SU-DHL-6 (cell line): ENCODE results near the gene PITPNC1.

Experiments used
- H2AFZ ChIP-seq: fragments of 200-600 bp; sonication (generic); 2 replicates; pipeline ENCODE4 v1.6.1; 2014; ENCODE audit warnings: low read depth, mild to moderate bottlenecking, moderate library complexity, mixed read lengths, antibody characterized with exemption, low read length; ENCODE audit not compliant: severe bottlenecking
- H3F3A ChIP-seq: fragments of 200-600 bp; shearing (Covaris generic); 2 replicates; pipeline ENCODE4 v1.6.0; 2016; ENCODE audit warnings: antibody characterized with exemption, mild to moderate bottlenecking; ENCODE audit not compliant: insufficient read depth
- H3K27ac ChIP-seq: fragments of 200-600 bp; sonication (generic); 2 replicates; pipeline ENCODE4 v1.5.1; 2016; ENCODE audit warnings: low read depth, mild to moderate bottlenecking, low read length, moderate library complexity, mixed read lengths
- H3K27me3 ChIP-seq: fragments of 200-600 bp; sonication (generic), shearing (Covaris generic); 2 replicates; pipeline ENCODE4 v1.6.0; 2014; ENCODE audit warnings: mild to moderate bottlenecking, low read length
- H3K36me3 ChIP-seq: fragments of 200-600 bp; sonication (generic); 2 replicates; pipeline ENCODE4 v1.6.1; 2014; ENCODE audit warnings: mild to moderate bottlenecking, low read length, mixed read lengths
- H3K4me2 ChIP-seq: fragments of 300-600, 200-600 bp; shearing (Covaris generic), sonication (generic); 2 replicates; pipeline ENCODE4 v1.6.0; 2014; ENCODE audit warnings: low read length, low read depth, mild to moderate bottlenecking; ENCODE audit not compliant: poor library complexity, severe bottlenecking
- H3K4me3 ChIP-seq: fragments of 200-600 bp; sonication (generic); 2 replicates; pipeline ENCODE4 v1.5.1; 2014; ENCODE audit warnings: antibody characterized with exemption, low read length, mild to moderate bottlenecking, mixed read lengths; ENCODE audit not compliant: insufficient read depth, poor library complexity, severe bottlenecking
- H3K79me2 ChIP-seq: fragments of 200-600 bp; sonication (generic); 2 replicates; pipeline ENCODE4 v1.6.1; 2014; ENCODE audit warnings: mild to moderate bottlenecking, low read length, moderate library complexity; ENCODE audit not compliant: insufficient read depth
- H3K9ac ChIP-seq: fragments of 200-600 bp; sonication (generic); 2 replicates; pipeline ENCODE4 v1.7.0; 2014; ENCODE audit warnings: mild to moderate bottlenecking, low read length
- H3K9me2 ChIP-seq: fragments of 200-600 bp; sonication (generic); replicated peaks from 2 replicates; pipeline ENCODE4 v1.6.1; 2014; ENCODE audit warnings: low read length; ENCODE audit not compliant: insufficient read depth
- H3K9me3 ChIP-seq: fragments of 200-600 bp; sonication (generic); 2 replicates; pipeline ENCODE4 v1.6.1; 2014; ENCODE audit warnings: low read length, mixed read lengths; ENCODE audit not compliant: insufficient read depth
- H4K20me1 ChIP-seq: fragments of 200-600 bp; sonication (generic); 2 replicates; pipeline ENCODE4 v1.6.1; 2014; ENCODE audit warnings: low read depth, mild to moderate bottlenecking, antibody characterized with exemption, low read length, moderate library complexity, mixed read lengths
- CTCF ChIP-seq: fragments of 200-600 bp; sonication (generic); IDR thresholded peaks from one replicate; pipeline ENCODE4 v1.5.1; 2017; ENCODE audit warnings: antibody characterized with exemption, mild to moderate bottlenecking, low read length, moderate library complexity; ENCODE audit not compliant: insufficient read depth, poor library complexity, severe bottlenecking
- EZH2phosphoT487 ChIP-seq: fragments of 200-600 bp; sonication (generic), shearing (Covaris generic); conservative IDR thresholded peaks from 2 replicates; pipeline ENCODE4 v1.6.1; 2018; ENCODE audit warnings: mild to moderate bottlenecking, antibody characterized with exemption, low read length, moderate library complexity, mixed read lengths

PITPNC1 gene

GRCh38 chr17:67499685-67500084, 122.6 kb downstream of the PITPNC1 start:
- TF ChIP-seq CTCF = no peak
- TF ChIP-seq EZH2phosphoT487 = no peak
- no peaks in the 10 kb centered on the region for H3K79me2 ChIP-seq
- H4K20me1 ChIP-seq = no peaks in the 10 kb centered on the region
- no peaks in the 10 kb centered on the region for H3F3A ChIP-seq
- no peak overlapping the region for H3K4me2 ChIP-seq
- H3K4me3 ChIP-seq = no peak overlapping the region
- H3K27ac ChIP-seq = no peak overlapping the region
- H3K36me3 ChIP-seq = no peaks in the 10 kb centered on the region
- no peaks in the 10 kb centered on the region for H3K9me3 ChIP-seq
- H2AFZ ChIP-seq = no peak overlapping the region
- no peaks in the 10 kb centered on the region for H3K27me3 ChIP-seq
- H3K9ac ChIP-seq = no peak overlapping the region
- no peaks in the 10 kb centered on the region for H3K9me2 ChIP-seq

- H3F3A ChIP-seq = no peaks in the 10 kb centered on the region
- no peaks in the 10 kb centered on the region for H3K79me2 ChIP-seq
- TF ChIP-seq EZH2phosphoT487 = no peak
- TF ChIP-seq CTCF = no peak
- no peaks in the 10 kb centered on the region for H3K9me2 ChIP-seq
- no peak overlapping the region for H3K9ac ChIP-seq
- no peaks in the 10 kb centered on the region for H3K36me3 ChIP-seq
- no peaks in the 10 kb centered on the region for H3K9me3 ChIP-seq
- H3K4me2 ChIP-seq = no peak overlapping the region
- H3K27ac ChIP-seq = no peak overlapping the region
- no peaks in the 10 kb centered on the region for H4K20me1 ChIP-seq
- no peaks in the 10 kb centered on the region for H3K27me3 ChIP-seq
- no peak overlapping the region for H3K4me3 ChIP-seq
- H2AFZ ChIP-seq = no peak overlapping the region
These were observed 123.2 kb downstream of the PITPNC1 start for GRCh38 chr17:67500261-67500660.

- no peaks in the 10 kb centered on the region for H3K9me2 ChIP-seq
- H3K36me3 ChIP-seq = no peaks in the 10 kb centered on the region
- no peaks in the 10 kb centered on the region for H3K9me3 ChIP-seq
- no peak overlapping the region for H3K4me2 ChIP-seq
- H3K4me3 ChIP-seq = no peak overlapping the region
- no peak overlapping the region for H3K9ac ChIP-seq
- H3K27me3 ChIP-seq = no peaks in the 10 kb centered on the region
- no peaks in the 10 kb centered on the region for H4K20me1 ChIP-seq
- H2AFZ ChIP-seq = no peak overlapping the region
- no peak overlapping the region for H3K27ac ChIP-seq
- TF ChIP-seq CTCF = no peak
- no peak for TF ChIP-seq EZH2phosphoT487
- no peaks in the 10 kb centered on the region for H3F3A ChIP-seq
- H3K79me2 ChIP-seq = no peaks in the 10 kb centered on the region
These were observed 123.7 kb downstream of the PITPNC1 start for GRCh38 chr17:67500677-67501300.
